T-cell (primary cell): ENCODE measurements around the gene SPOCK1. TPM values are rescaled to one million over a fixed set of nuclear protein-coding genes. Genes with fewer than 3 reads are reported as not detected.

Experiments
- ATAC-seq, 4 experiments: fragments of 200-7000 bp in 3 of 4; fragments of 150-1000 bp in 1 of 4; cut with Tn5 transposase; replicated peaks in 1 of 4; 1 replicate in 3 of 4; 2 replicates in 1 of 4; pipeline ENCODE4 v1.10.0; 2021; ENCODE audit warnings: moderate library complexity in 3 of 4, mild to moderate bottlenecking in 2 of 4, moderate number of reproducible peaks in 1 of 4
- CTCF ChIA-PET, 2 donors: fragments of 300-600 bp; sonication (Branson Sonifier 250); formaldehyde crosslinking; loops; one replicate each; lab custom pipeline; 2022; ENCODE audit warnings: antibody characterized with exemption in 2 of 2; lab: Charles Lee
- POLR2A ChIA-PET, 2 donors: fragments of 300-600 bp; sonication (Branson Sonifier 250); formaldehyde crosslinking; loops; one replicate each; lab custom pipeline; 2022; ENCODE audit warnings: antibody characterized with exemption in 2 of 2; lab: Charles Lee
- DNase-seq, 35 experiments: peaks; one replicate each; pipeline versions ENCODE4 v3.0.0 to v3.0.0-alpha.2; 2013 to 2023
- H3K27ac ChIP-seq: one replicate; pipeline ENCODE4 v1.5.1; 2013; ENCODE audit warnings: low read length
- H3K27me3 ChIP-seq, 2 experiments: replicated peaks in 1 of 2; 1 replicate in 1 of 2; 2 replicates in 1 of 2; pipeline versions ENCODE4 v1.6.1 to v1.7.0; 2013; ENCODE audit warnings: low read length in 1 of 2, mixed read lengths in 1 of 2; ENCODE audit not compliant: control insufficient read depth in 2 of 2, insufficient read depth in 2 of 2; ENCODE audit errors: extremely low read depth in 1 of 2
- H3K36me3 ChIP-seq, 2 donors: 1 replicate in 1 of 2; 2 replicates in 1 of 2; pipeline versions ENCODE4 v1.6.1 to v1.7.0; 2013; ENCODE audit warnings: low read length in 1 of 2; ENCODE audit not compliant: control insufficient read depth in 2 of 2, insufficient read depth in 1 of 2; ENCODE audit errors: extremely low read depth in 1 of 2
- H3K4me1 ChIP-seq, 2 experiments: 1 replicate in 1 of 2; 2 replicates in 1 of 2; pipeline versions ENCODE4 v1.6.1 to v1.7.0; 2013; ENCODE audit warnings: low read length in 2 of 2, mixed read lengths in 1 of 2; ENCODE audit not compliant: insufficient read depth in 2 of 2, control insufficient read depth in 1 of 2; ENCODE audit errors: extremely low read depth in 1 of 2
- H3K4me3 ChIP-seq, 2 donors: 1 replicate in 1 of 2; 2 replicates in 1 of 2; pipeline versions ENCODE4 v1.5.1 to v1.7.0; 2013; ENCODE audit warnings: mild to moderate bottlenecking in 2 of 2, low read length in 1 of 2, moderate library complexity in 1 of 2; ENCODE audit not compliant: control insufficient read depth in 1 of 2; ENCODE audit errors: extremely low read depth in 1 of 2
- H3K9me3 ChIP-seq: 2 replicates; pipeline ENCODE4 v1.7.0; 2013
- H3K27ac Mint-ChIP-seq, 2 donors: one replicate each; pipeline ENCODE4 v1.8.0; 2020 to 2021; ENCODE audit warnings: mild to moderate bottlenecking in 2 of 2, mixed read lengths in 2 of 2
- H3K27me3 Mint-ChIP-seq, 2 donors: one replicate each; pipeline ENCODE4 v1.8.0; 2021 to 2022; ENCODE audit warnings: mixed read lengths in 2 of 2
- H3K36me3 Mint-ChIP-seq: one replicate; pipeline ENCODE4 v1.8.0; 2021; ENCODE audit warnings: mixed read lengths
- H3K4me1 Mint-ChIP-seq, 3 donors: one replicate each; pipeline ENCODE4 v1.8.0; 2020 to 2022; ENCODE audit warnings: mixed read lengths in 3 of 3, mild to moderate bottlenecking in 1 of 3
- H3K4me3 Mint-ChIP-seq, 3 donors: one replicate each; pipeline ENCODE4 v1.8.0; 2020 to 2022; ENCODE audit warnings: mild to moderate bottlenecking in 3 of 3, mixed read lengths in 3 of 3, moderate library complexity in 3 of 3
- H3K9me3 Mint-ChIP-seq, 3 donors: one replicate each; pipeline ENCODE4 v1.8.0; 2020 to 2022; ENCODE audit warnings: mixed read lengths in 3 of 3
- WGBS: methylation state at CpG from one replicate; pipeline ENCODE4 v1.1.5; 2013; ENCODE audit warnings: missing lambda C conversion rate; ENCODE audit not compliant: insufficient coverage; 5-methylcytosine and 5-hydroxymethylcytosine counted together
- total RNA-seq, 35 experiments: library from RNA in 6 of 35; stranded (reverse) in 6 of 35; fragments of 120-200 nt in 1 of 35; gene quantifications; one replicate each; pipeline versions ENCODE4 v1.2.1 to v1.2.4 and lab custom pipeline; 2013 to 2026

SPOCK1 gene
- total RNA-seq, 5 donors from 2014 or later (not counting 1 experiment from before 2014, with no cell fraction given): 0.57 TPM; not detected in 4

- Mint-ChIP-seq H3K36me3 (no peaks in the 10 kb centered on the region), H3K27me3 (peaks cover 0 to 6% of the 10 kb centered on the region in 2 donors), H3K4me3 (no peak overlapping the region), H3K9me3 (no peaks in the 10 kb centered on the region), H3K4me1 (no peaks in the 10 kb centered on the region), H3K27ac (no peak overlapping the region)
- DNase-seq: no peak
- ChIA-PET POLR2A (no interaction called here), CTCF (no interaction called here)
- Histone ChIP-seq H3K27ac (no peak overlapping the region), H3K4me1 (no peaks in the 10 kb centered on the region), H3K36me3 (no peaks in the 10 kb centered on the region), H3K27me3 (peaks cover 0 to 5% of the 10 kb centered on the region in 2 experiments), H3K4me3 (no peak overlapping the region), H3K9me3 (no peaks in the 10 kb centered on the region)
- no CpG with 5 or more reads among the region's 2 CpGs for WGBS
- ATAC-seq: no peak
Observed at GRCh38 chr5:137372016-137372772, 126.9 kb downstream of the SPOCK1 start.

- Mint-ChIP-seq H3K27ac (no peak overlapping the region), H3K4me1 (no peaks in the 10 kb centered on the region), H3K27me3 (peaks cover 0 to 6% of the 10 kb centered on the region in 2 donors), H3K4me3 (no peak overlapping the region), H3K9me3 (no peaks in the 10 kb centered on the region), H3K36me3 (no peaks in the 10 kb centered on the region)
- ChIA-PET CTCF (no interaction called here), POLR2A (no interaction called here)
- H3K4me1 ChIP-seq: no peaks in the 10 kb centered on the region
- no peaks in the 10 kb centered on the region for H3K9me3 ChIP-seq
- H3K4me3 ChIP-seq: no peak overlapping the region
- H3K36me3 ChIP-seq: no peaks in the 10 kb centered on the region
- H3K27me3 ChIP-seq: no peaks in the 10 kb centered on the region
- WGBS: 84% methylated on average over 2 of the region's 15 CpGs
- ATAC-seq (no peak), DNase-seq (no peak)
- H3K27ac ChIP-seq: no peak overlapping the region
Observed at GRCh38 chr5:137370096-137371071, 128.7 kb downstream of the SPOCK1 start.

GRCh38 chr5:137368651-137369050 lies 130.5 kb downstream of the SPOCK1 start:
- Mint-ChIP-seq H3K4me3 (no peak overlapping the region), H3K27me3 (peaks cover 0 to 2% of the 10 kb centered on the region in 2 donors), H3K9me3 (no peaks in the 10 kb centered on the region), H3K36me3 (no peaks in the 10 kb centered on the region), H3K4me1 (no peaks in the 10 kb centered on the region), H3K27ac (no peak overlapping the region)
- H3K36me3 ChIP-seq: no peaks in the 10 kb centered on the region
- no peaks in the 10 kb centered on the region for H3K27me3 ChIP-seq
- ChIA-PET POLR2A (no interaction called here), CTCF (no interaction called here)
- no peaks in the 10 kb centered on the region for H3K9me3 ChIP-seq
- DNase-seq: no peak
- no peak for ATAC-seq
- no peak overlapping the region for H3K4me3 ChIP-seq
- 84% methylated on average over 5 of the region's 6 CpGs for WGBS
- H3K4me1 ChIP-seq: no peaks in the 10 kb centered on the region
- H3K27ac ChIP-seq: no peak overlapping the region

GRCh38 chr5:137367951-137368350 lies 131.2 kb downstream of the SPOCK1 start:
- DNase-seq: no peak
- Histone ChIP-seq H3K9me3 (no peaks in the 10 kb centered on the region), H3K27me3 (no peaks in the 10 kb centered on the region), H3K4me1 (no peaks in the 10 kb centered on the region), H3K36me3 (no peaks in the 10 kb centered on the region), H3K4me3 (no peak overlapping the region), H3K27ac (no peak overlapping the region)
- Mint-ChIP-seq H3K4me1 (no peaks in the 10 kb centered on the region), H3K9me3 (peaks cover 0 to 3% (median 0%) of the 10 kb centered on the region in 3 donors), H3K36me3 (no peaks in the 10 kb centered on the region), H3K27me3 (no peaks in the 10 kb centered on the region), H3K4me3 (no peak overlapping the region), H3K27ac (no peak overlapping the region)
- ChIA-PET CTCF (no interaction called here), POLR2A (no interaction called here)
- 67% methylated on average over 1 of the region's 1 CpG for WGBS
- no peak for ATAC-seq

GRCh38 chr5:137366526-137366925 lies 132.6 kb downstream of the SPOCK1 start:
- DNase-seq (no peak), ATAC-seq (no peak)
- POLR2A ChIA-PET: no interaction called here
- Histone ChIP-seq H3K4me1 (no peaks in the 10 kb centered on the region), H3K27me3 (no peaks in the 10 kb centered on the region), H3K36me3 (no peaks in the 10 kb centered on the region), H3K9me3 (no peaks in the 10 kb centered on the region), H3K4me3 (no peak overlapping the region), H3K27ac (no peak overlapping the region)
- Mint-ChIP-seq H3K9me3 (peaks cover 0 to 3% (median 0%) of the 10 kb centered on the region in 3 donors), H3K36me3 (no peaks in the 10 kb centered on the region), H3K27ac (no peak overlapping the region), H3K27me3 (peaks cover 0 to 5% of the 10 kb centered on the region in 2 donors), H3K4me1 (no peaks in the 10 kb centered on the region), H3K4me3 (no peak overlapping the region)
- CTCF ChIA-PET: no interaction called here
- 100% methylated on average over 2 of the region's 3 CpGs for WGBS

- CTCF ChIA-PET: no interaction called here
- no peaks in the 10 kb centered on the region for H3K27me3 ChIP-seq
- peaks cover 0 to 3% (median 0%) of the 10 kb centered on the region in 3 donors for H3K9me3 Mint-ChIP-seq
Observed at GRCh38 chr5:137365126-137365865, 133.8 kb downstream of the SPOCK1 start.

More at GRCh38 chr5:137365126-137365865, 133.8 kb downstream of the SPOCK1 start:
- Mint-ChIP-seq H3K4me3 (no peak overlapping the region), H3K36me3 (no peaks in the 10 kb centered on the region), H3K27ac (no peak overlapping the region), H3K4me1 (no peaks in the 10 kb centered on the region), H3K27me3 (peaks cover 0 to 5% of the 10 kb centered on the region in 2 donors)
- POLR2A ChIA-PET: no interaction called here
- WGBS: 50% methylated on average over 1 of the region's 3 CpGs
- Histone ChIP-seq H3K4me3 (no peak overlapping the region), H3K27ac (no peak overlapping the region), H3K36me3 (no peaks in the 10 kb centered on the region), H3K4me1 (no peaks in the 10 kb centered on the region), H3K9me3 (no peaks in the 10 kb centered on the region)
- DNase-seq (no peak), ATAC-seq (no peak)
